Lower leg skin (tissue), 3 donors: ENCODE measurements around the gene ENAH.

ENCODE experiments used
- POLR2A ChIP-seq, 2 donors: fragments of 450-650 bp; IDR thresholded peaks; one replicate each; pipeline ENCODE4 v1.6.1; 2016 to 2017; ENCODE audit warnings: antibody characterized with exemption in 2 of 2, mild to moderate bottlenecking in 1 of 2, moderate library complexity in 1 of 2
- TF ChIP-seq, protein P1 (sequence below), 3 donors: fragments of 450-650 bp; IDR thresholded peaks; one replicate each; pipeline ENCODE4 v1.5.1; 2016; ENCODE audit warnings: antibody characterized with exemption in 3 of 3, mild to moderate bottlenecking in 3 of 3, moderate library complexity in 2 of 3

DNA sequence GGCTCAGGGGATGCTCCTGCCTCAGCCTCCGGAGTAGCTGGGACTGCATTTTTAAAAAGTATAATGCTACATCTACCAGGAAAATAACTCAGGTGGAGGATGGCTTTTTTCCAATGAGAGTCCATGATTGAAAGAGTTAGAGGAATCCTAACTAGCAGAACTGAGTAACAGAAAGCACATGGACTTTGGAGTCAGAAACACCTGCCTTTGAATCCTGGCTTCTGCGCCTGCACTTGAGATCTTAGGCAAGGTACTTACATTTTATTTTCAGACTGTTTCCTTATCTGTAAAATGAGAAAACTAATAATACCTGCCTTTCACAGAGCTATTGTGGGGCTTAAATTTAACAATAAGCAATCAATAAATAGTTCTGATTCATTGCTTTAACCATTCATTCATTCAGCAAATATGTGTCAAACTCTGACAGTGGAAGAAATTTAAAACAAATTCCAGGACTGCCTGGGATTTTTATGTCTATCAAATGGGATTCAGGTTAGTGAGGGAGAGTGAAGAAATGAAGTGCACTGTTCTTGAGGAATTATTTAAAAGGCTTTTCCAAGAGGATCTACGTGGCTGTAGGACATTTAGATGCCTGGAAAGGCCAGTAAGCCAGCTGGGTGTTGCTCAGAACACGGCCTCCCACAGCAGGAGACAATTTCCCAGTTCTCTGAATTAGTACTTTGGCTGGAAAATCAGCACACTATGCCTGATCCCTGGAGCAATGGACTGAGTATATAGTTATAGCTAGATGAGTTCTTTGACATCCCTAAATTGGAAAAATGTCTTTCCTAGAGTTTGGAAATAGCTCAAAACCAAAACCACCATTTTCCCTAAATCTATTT, 212.3 kb downstream of the ENAH start:
- TF ChIP-seq, protein P1, sequence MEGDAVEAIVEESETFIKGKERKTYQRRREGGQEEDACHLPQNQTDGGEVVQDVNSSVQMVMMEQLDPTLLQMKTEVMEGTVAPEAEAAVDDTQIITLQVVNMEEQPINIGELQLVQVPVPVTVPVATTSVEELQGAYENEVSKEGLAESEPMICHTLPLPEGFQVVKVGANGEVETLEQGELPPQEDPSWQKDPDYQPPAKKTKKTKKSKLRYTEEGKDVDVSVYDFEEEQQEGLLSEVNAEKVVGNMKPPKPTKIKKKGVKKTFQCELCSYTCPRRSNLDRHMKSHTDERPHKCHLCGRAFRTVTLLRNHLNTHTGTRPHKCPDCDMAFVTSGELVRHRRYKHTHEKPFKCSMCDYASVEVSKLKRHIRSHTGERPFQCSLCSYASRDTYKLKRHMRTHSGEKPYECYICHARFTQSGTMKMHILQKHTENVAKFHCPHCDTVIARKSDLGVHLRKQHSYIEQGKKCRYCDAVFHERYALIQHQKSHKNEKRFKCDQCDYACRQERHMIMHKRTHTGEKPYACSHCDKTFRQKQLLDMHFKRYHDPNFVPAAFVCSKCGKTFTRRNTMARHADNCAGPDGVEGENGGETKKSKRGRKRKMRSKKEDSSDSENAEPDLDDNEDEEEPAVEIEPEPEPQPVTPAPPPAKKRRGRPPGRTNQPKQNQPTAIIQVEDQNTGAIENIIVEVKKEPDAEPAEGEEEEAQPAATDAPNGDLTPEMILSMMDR (IDR thresholded peaks at IDR 0.05): no peak
- TF ChIP-seq POLR2A (IDR thresholded peaks at IDR 0.05): no peak
